ENCODE data around the gene CATSPERZ.

The CATSPERZ gene

GRCh38 chr11:64266339-64266738, 33.8 kb upstream of the CATSPERZ start:
- no peaks in the 10 kb centered on the region for H3K27me3 Mint-ChIP-seq (ENCODE audit: low read depth, poor library complexity)

GRCh38 chr11:64267207-64267945, 32.8 kb upstream of the CATSPERZ start:
- peaks cover 50% of the 10 kb centered on the region for H3K4me1 Mint-ChIP-seq
- no peak overlapping the region for H3K4me3 Mint-ChIP-seq
- H3K27ac Mint-ChIP-seq, result peak overlapping the region; percentile 68
- peaks cover 5% of the 10 kb centered on the region for H3K36me3 Mint-ChIP-seq (ENCODE audit: low read depth)
- H3K9me3 Mint-ChIP-seq, result no peaks in the 10 kb centered on the region
- no peak for DNase-seq
- TF ChIP-seq CTCF (IDR thresholded peaks at IDR 0.05), result no peak
- H3K27me3 Mint-ChIP-seq (ENCODE audit: low read depth, poor library complexity), result no peaks in the 10 kb centered on the region

More at GRCh38 chr11:64266339-64266738, 33.8 kb upstream of the CATSPERZ start:
- Mint-ChIP-seq H3K27ac (no peak overlapping the region), H3K36me3 (ENCODE audit: low read depth) (peaks cover 5% of the 10 kb centered on the region), H3K9me3 (no peaks in the 10 kb centered on the region), H3K4me3 (no peak overlapping the region), H3K4me1 (peaks cover 42% of the 10 kb centered on the region)
- DNase-seq, result no peak
- no peak for TF ChIP-seq CTCF (IDR thresholded peaks at IDR 0.05)

GRCh38 chr11:64268025-64268892, 31.9 kb upstream of the CATSPERZ start:
- H3K36me3 Mint-ChIP-seq (ENCODE audit: low read depth), result peaks cover under 1% of the 10 kb centered on the region
- H3K4me1 Mint-ChIP-seq, result peaks cover 47% of the 10 kb centered on the region
- peak overlapping the region; percentile 98 for H3K27ac Mint-ChIP-seq
- no peak for DNase-seq
- H3K9me3 Mint-ChIP-seq, result no peaks in the 10 kb centered on the region
- no peak for TF ChIP-seq CTCF (IDR thresholded peaks at IDR 0.05)
- H3K4me3 Mint-ChIP-seq, result peak overlapping the region; percentile 97
- no peaks in the 10 kb centered on the region for H3K27me3 Mint-ChIP-seq (ENCODE audit: low read depth, poor library complexity)

DNA sequence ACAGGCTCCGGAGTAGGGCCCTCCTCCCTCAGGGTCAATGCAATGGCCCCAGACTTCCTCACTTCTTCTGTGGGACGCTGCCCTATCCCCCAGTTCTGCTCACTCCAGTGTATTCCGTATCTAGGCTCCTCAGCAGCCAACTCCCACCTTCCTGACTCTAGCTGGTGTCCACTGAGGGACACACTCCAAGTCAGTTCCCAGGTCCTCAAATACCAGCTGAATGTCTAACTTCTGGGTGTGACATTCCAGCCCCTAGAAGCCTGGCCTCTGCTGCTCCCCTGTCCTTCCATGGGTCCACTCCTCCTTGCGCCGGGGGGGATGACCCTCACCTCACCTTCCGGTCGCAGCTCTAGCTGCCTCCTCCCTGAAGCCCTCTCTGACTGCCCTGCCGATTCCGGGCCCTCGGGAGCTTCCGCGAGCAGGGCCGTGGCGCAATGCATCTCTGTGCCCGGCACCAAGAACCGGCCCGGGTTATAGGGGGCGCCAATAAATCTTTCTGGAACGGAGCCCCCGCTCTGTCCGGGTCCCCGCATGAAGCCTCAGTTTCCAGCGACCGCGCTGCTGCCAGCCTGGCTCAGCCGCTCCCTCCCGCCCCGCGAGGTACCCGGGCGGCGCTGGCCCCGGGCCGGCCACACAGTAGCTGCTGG, 31.1 kb upstream of the CATSPERZ start:
- no peak for TF ChIP-seq CTCF (IDR thresholded peaks at IDR 0.05)
- DNase-seq, result peak; percentile 46
- peaks cover 40% of the 10 kb centered on the region for H3K4me1 Mint-ChIP-seq
- H3K27ac Mint-ChIP-seq, result peak overlapping the region; percentile 98
- no peaks in the 10 kb centered on the region for H3K27me3 Mint-ChIP-seq (ENCODE audit: low read depth, poor library complexity)
- peak overlapping the region; percentile 97 for H3K4me3 Mint-ChIP-seq
- no peaks in the 10 kb centered on the region for H3K36me3 Mint-ChIP-seq (ENCODE audit: low read depth)
- H3K9me3 Mint-ChIP-seq, result no peaks in the 10 kb centered on the region

GRCh38 chr11:64269540-64270220, 30.5 kb upstream of the CATSPERZ start:
- no peak for TF ChIP-seq CTCF (IDR thresholded peaks at IDR 0.05)
- Mint-ChIP-seq H3K4me1 (peaks cover 34% of the 10 kb centered on the region), H3K27ac (peak overlapping the region; percentile 100), H3K4me3 (peak overlapping the region; percentile 97), H3K9me3 (no peaks in the 10 kb centered on the region), H3K27me3 (ENCODE audit: low read depth, poor library complexity) (no peaks in the 10 kb centered on the region), H3K36me3 (ENCODE audit: low read depth) (no peaks in the 10 kb centered on the region)
- peak; percentile 97 for DNase-seq

All from nephron progenitor cell (in vitro differentiated cells).